Measurements from ENCODE around the gene NCKAP5. TPM values are rescaled to one million over a fixed set of nuclear protein-coding genes. Genes with fewer than 3 reads are reported as not detected.

NCKAP5 gene
- total RNA-seq, 1 experiment from 2014 or later, result not detected

DNA sequence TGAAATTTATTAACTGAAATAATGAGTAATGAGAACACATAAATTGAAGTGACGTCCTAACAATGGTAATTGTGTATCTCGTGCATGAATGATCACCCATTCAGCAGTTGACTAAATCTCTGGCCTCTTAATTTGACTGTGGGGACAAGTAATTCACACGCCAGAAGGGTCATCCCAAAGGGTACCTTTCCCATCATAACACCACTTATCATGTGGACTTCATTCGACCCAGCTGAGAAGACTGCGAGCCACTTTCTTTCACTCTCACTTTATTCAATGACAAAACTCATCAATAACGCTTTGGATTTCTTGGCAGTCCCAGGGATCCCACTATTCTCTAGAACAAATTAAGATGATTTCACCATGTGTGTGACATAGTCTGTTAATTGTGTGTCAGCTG is 835.6 kb downstream of the NCKAP5 start:
- Mint-ChIP-seq H3K4me3 (ENCODE audit: unreplicated experiment) (no peak overlapping the region), H3K9me3 (ENCODE audit: unreplicated experiment) (peaks cover 10% of the 10 kb centered on the region), H3K27ac (ENCODE audit: low read depth, unreplicated experiment) (no peak overlapping the region), H3K27me3 (ENCODE audit: insufficient read depth, unreplicated experiment) (no peaks in the 10 kb centered on the region), H3K36me3 (ENCODE audit: insufficient read depth, unreplicated experiment) (no peaks in the 10 kb centered on the region), H3K4me1 (ENCODE audit: insufficient read depth, unreplicated experiment) (no peaks in the 10 kb centered on the region)
- CTCF ChIA-PET, result no interaction called here
- intact Hi-C loops (cut with micrococcal nuclease), result no loop called here
- BruUV-seq (replicated peaks), result no TSS peak
- no peak for DNase-seq (ENCODE audit: unreplicated experiment)
- POLR2A ChIA-PET, result no interaction called here
- TF ChIP-seq, protein P1, sequence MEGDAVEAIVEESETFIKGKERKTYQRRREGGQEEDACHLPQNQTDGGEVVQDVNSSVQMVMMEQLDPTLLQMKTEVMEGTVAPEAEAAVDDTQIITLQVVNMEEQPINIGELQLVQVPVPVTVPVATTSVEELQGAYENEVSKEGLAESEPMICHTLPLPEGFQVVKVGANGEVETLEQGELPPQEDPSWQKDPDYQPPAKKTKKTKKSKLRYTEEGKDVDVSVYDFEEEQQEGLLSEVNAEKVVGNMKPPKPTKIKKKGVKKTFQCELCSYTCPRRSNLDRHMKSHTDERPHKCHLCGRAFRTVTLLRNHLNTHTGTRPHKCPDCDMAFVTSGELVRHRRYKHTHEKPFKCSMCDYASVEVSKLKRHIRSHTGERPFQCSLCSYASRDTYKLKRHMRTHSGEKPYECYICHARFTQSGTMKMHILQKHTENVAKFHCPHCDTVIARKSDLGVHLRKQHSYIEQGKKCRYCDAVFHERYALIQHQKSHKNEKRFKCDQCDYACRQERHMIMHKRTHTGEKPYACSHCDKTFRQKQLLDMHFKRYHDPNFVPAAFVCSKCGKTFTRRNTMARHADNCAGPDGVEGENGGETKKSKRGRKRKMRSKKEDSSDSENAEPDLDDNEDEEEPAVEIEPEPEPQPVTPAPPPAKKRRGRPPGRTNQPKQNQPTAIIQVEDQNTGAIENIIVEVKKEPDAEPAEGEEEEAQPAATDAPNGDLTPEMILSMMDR (IDR thresholded peaks at IDR 0.05; ENCODE audit: unreplicated experiment), result no peak

DNA sequence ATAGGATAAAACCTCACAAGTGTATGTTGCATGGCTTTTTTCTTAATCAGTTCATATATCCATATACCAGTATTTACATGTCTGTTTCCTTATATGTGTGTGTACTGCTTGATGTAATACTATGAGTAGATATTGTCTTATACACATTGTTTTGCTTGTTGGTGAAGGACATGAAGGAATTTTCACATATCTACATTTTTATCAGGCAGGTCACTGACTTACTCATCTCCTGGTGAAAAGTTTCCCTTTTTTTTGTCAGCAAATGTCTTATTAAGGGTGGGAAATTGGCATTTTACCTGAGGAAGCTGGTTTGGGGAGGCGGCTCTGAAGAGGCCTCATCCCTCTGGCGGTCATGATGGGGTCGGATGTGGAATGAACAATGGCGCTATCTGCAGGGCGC is 836.8 kb downstream of the NCKAP5 start:
- Mint-ChIP-seq H3K4me1 (ENCODE audit: insufficient read depth, unreplicated experiment) (no peaks in the 10 kb centered on the region), H3K27me3 (ENCODE audit: insufficient read depth, unreplicated experiment) (no peaks in the 10 kb centered on the region), H3K36me3 (ENCODE audit: insufficient read depth, unreplicated experiment) (no peaks in the 10 kb centered on the region), H3K4me3 (ENCODE audit: unreplicated experiment) (no peak overlapping the region), H3K9me3 (ENCODE audit: unreplicated experiment) (peaks cover 10% of the 10 kb centered on the region), H3K27ac (ENCODE audit: low read depth, unreplicated experiment) (no peak overlapping the region)
- TF ChIP-seq, protein P1 (IDR thresholded peaks at IDR 0.05; ENCODE audit: unreplicated experiment), result no peak
- ChIA-PET CTCF (no interaction called here), POLR2A (no interaction called here)
- no TSS peak for BruUV-seq (replicated peaks)
- no peak for DNase-seq (ENCODE audit: unreplicated experiment)
- intact Hi-C loops (cut with micrococcal nuclease), result no loop called here

GRCh38 chr2:132730611-132731010 is 837.7 kb downstream of the NCKAP5 start:
- H3K4me3 Mint-ChIP-seq (ENCODE audit: unreplicated experiment), result no peak overlapping the region
- CTCF ChIA-PET, result no interaction called here
- TF ChIP-seq, protein P1 (IDR thresholded peaks at IDR 0.05; ENCODE audit: unreplicated experiment), result no peak
- no peak for DNase-seq (ENCODE audit: unreplicated experiment)
- H3K36me3 Mint-ChIP-seq (ENCODE audit: insufficient read depth, unreplicated experiment), result no peaks in the 10 kb centered on the region
- POLR2A ChIA-PET, result no interaction called here
- no TSS peak for BruUV-seq (replicated peaks)
- intact Hi-C loops (cut with micrococcal nuclease), result no loop called here
- no peak overlapping the region for H3K27ac Mint-ChIP-seq (ENCODE audit: low read depth, unreplicated experiment)
- H3K4me1 Mint-ChIP-seq (ENCODE audit: insufficient read depth, unreplicated experiment), result no peaks in the 10 kb centered on the region
- peaks cover 10% of the 10 kb centered on the region for H3K9me3 Mint-ChIP-seq (ENCODE audit: unreplicated experiment)
- no peaks in the 10 kb centered on the region for H3K27me3 Mint-ChIP-seq (ENCODE audit: insufficient read depth, unreplicated experiment)

- BruUV-seq (replicated peaks), result no TSS peak
- intact Hi-C loops (cut with micrococcal nuclease), result no loop called here
- H3K27me3 Mint-ChIP-seq (ENCODE audit: insufficient read depth, unreplicated experiment), result no peaks in the 10 kb centered on the region
- TF ChIP-seq, protein P1 (IDR thresholded peaks at IDR 0.05; ENCODE audit: unreplicated experiment), result no peak
- ChIA-PET CTCF (no interaction called here), POLR2A (no interaction called here)
- no peak overlapping the region for H3K4me3 Mint-ChIP-seq (ENCODE audit: unreplicated experiment)
- DNase-seq (ENCODE audit: unreplicated experiment), result no peak
- no peaks in the 10 kb centered on the region for H3K36me3 Mint-ChIP-seq (ENCODE audit: insufficient read depth, unreplicated experiment)
- H3K4me1 Mint-ChIP-seq (ENCODE audit: insufficient read depth, unreplicated experiment), result no peaks in the 10 kb centered on the region
- H3K27ac Mint-ChIP-seq (ENCODE audit: low read depth, unreplicated experiment), result no peak overlapping the region
- H3K9me3 Mint-ChIP-seq (ENCODE audit: unreplicated experiment), result peaks cover 10% of the 10 kb centered on the region
Measured at GRCh38 chr2:132729522-132729921, 838.7 kb downstream of the NCKAP5 start.

Data from MCF 10A (cell line).